Mucosa of descending colon (tissue), 3 donors: Measurements from ENCODE around the gene ENTPD6. TPM values are rescaled to one million over a fixed set of nuclear protein-coding genes. Genes with fewer than 3 reads are reported as not detected.
A peak's percentile ranks its signal among the peaks of the same experiment; 100 is the strongest.
"Not testable (repeated sequence)": the region's sequence is repeated elsewhere in the genome, so short reads cannot be mapped to it uniquely, and the experiment has no call there.

ENCODE experiments used
- ATAC-seq: fragments of 200-7000 bp; cut with Tn5 transposase; one replicate; pipeline ENCODE4 v1.9.1; 2020; ENCODE audit warnings: mild to moderate bottlenecking, moderate library complexity
- DNase-seq, 3 donors: peaks; one replicate each; pipeline ENCODE4 v3.0.0-alpha.2; 2020
- H3K36me3 ChIP-seq: fragments of 200-600 bp; one replicate; pipeline ENCODE4 v1.8.0; 2021; ENCODE audit warnings: low read depth, mild to moderate bottlenecking
- H3K4me1 ChIP-seq: fragments of 200-600 bp; one replicate; pipeline ENCODE4 v1.8.0; 2021; ENCODE audit warnings: low read depth, mild to moderate bottlenecking
- H3K4me3 ChIP-seq: fragments of 200-600 bp; one replicate; pipeline ENCODE4 v1.8.0; 2021; ENCODE audit warnings: mild to moderate bottlenecking
- H3K9me3 ChIP-seq: fragments of 200-600 bp; one replicate; pipeline ENCODE4 v1.8.0; 2021; ENCODE audit warnings: mild to moderate bottlenecking
- intact Hi-C, 2 donors: fragments of 100-400 bp; cut with DNase I in 1 of 2; cut with micrococcal nuclease in 1 of 2; formaldehyde crosslinking; loops; one replicate each; pipeline versions ENCODE4 v1.11.0 to v1.11.1; 2022; cut with DNase I, micrococcal nuclease
- total RNA-seq, 3 donors: library from RNA; stranded (reverse); fragmentation: NEBNext Ultra II Directional in 2 of 3; extraction: Animal tissue kit (Norgen Biotek cat#: 25700) in 2 of 3; gene quantifications; one replicate each; pipeline versions ENCODE4 v1.2.1 to v1.2.4, GENCODE V29; 2021 to 2023
- TF ChIP-seq, protein P1 (sequence below): fragments of 200-600 bp; IDR thresholded peaks from one replicate; pipeline ENCODE4 v1.8.0; 2022; ENCODE audit warnings: antibody characterized with exemption, mild to moderate bottlenecking
- donor health status: DM: no; HTN: no; CAD: no; lungs with moderate emphysema.
- donor health status: DM: no; HTN: no; CAD: no.
- donor health status: DM: no; HTN: yes; CAD: no.

ENTPD6 gene
- total RNA-seq, 3 donors from 2014 or later: 114 to 191 (median 140) TPM

- TF ChIP-seq, protein P1, sequence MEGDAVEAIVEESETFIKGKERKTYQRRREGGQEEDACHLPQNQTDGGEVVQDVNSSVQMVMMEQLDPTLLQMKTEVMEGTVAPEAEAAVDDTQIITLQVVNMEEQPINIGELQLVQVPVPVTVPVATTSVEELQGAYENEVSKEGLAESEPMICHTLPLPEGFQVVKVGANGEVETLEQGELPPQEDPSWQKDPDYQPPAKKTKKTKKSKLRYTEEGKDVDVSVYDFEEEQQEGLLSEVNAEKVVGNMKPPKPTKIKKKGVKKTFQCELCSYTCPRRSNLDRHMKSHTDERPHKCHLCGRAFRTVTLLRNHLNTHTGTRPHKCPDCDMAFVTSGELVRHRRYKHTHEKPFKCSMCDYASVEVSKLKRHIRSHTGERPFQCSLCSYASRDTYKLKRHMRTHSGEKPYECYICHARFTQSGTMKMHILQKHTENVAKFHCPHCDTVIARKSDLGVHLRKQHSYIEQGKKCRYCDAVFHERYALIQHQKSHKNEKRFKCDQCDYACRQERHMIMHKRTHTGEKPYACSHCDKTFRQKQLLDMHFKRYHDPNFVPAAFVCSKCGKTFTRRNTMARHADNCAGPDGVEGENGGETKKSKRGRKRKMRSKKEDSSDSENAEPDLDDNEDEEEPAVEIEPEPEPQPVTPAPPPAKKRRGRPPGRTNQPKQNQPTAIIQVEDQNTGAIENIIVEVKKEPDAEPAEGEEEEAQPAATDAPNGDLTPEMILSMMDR: peak; percentile 31
- Histone ChIP-seq H3K36me3 (no peaks in the 10 kb centered on the region), H3K4me3 (no peak overlapping the region), H3K9me3 (peaks cover 3% of the 10 kb centered on the region), H3K4me1 (no peaks in the 10 kb centered on the region)
- ATAC-seq (peak; percentile 81), DNase-seq (peak in 1 of 3 donors; percentile 59)
- intact Hi-C loops: loop anchor here (2.0 to 10.0 kb wide), 3 partner anchors 94 to 184 kb away; partner anchors contain the start of genes APMAP (in 1 of the 2) and VSX1 (in 1 of the 2)
These were observed 16.7 kb upstream of the ENTPD6 start for GRCh38 chr20:25178563-25179438.

DNA sequence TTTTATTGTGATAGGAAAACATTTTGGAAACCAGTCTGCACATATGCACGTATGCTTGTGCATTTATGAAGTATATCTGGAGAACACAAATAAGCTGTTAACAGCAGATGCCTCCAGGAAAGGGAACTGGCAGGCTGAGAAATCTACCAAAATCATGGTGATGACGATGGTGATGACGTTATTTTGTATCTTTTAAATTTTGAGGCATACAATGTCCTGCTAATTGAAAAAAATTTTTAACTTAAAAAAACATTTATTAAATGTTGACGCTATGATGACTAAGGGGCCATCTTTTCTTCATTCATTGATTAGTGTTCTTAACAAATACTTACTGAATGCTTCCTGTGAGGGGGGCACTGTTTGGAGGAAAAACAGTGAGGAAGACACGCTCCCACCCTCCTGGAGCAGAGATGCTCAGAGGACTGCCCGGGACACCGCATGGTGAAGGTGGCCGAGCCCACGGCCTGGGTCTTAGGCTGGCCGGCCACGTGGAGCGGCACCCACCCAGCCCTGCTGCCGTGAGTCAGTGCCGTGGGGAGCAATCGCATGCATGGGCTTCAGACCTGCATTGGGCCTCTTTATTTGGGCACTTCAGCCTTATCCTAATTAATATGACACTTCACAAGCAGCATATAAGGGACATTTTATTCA is 15.9 kb upstream of the ENTPD6 start:
- TF ChIP-seq, protein P1: no peak
- no peak overlapping the region for H3K4me3 ChIP-seq
- DNase-seq (no peak), ATAC-seq (no peak)
- no peaks in the 10 kb centered on the region for H3K4me1 ChIP-seq
- intact Hi-C loops: loop anchor here (2.0 to 10.0 kb wide), 3 partner anchors 95 to 185 kb away; partner anchors contain the start of genes APMAP (in 1 of the 2) and VSX1 (in 1 of the 2)
- H3K9me3 ChIP-seq: peaks cover 3% of the 10 kb centered on the region
- H3K36me3 ChIP-seq: no peaks in the 10 kb centered on the region

GRCh38 chr20:25184391-25184790 is 11.1 kb upstream of the ENTPD6 start:
- H3K9me3 ChIP-seq, intact Hi-C loops: not testable (repeated sequence)

GRCh38 chr20:25187220-25187619 is 8.3 kb upstream of the ENTPD6 start:
- DNase-seq (no peak), ATAC-seq (no peak)
- TF ChIP-seq, protein P1: no peak
- Histone ChIP-seq H3K4me1 (no peaks in the 10 kb centered on the region), H3K4me3 (no peak overlapping the region), H3K9me3 (peaks cover 3% of the 10 kb centered on the region), H3K36me3 (no peaks in the 10 kb centered on the region)
- intact Hi-C loops: no loop called here

More at GRCh38 chr20:25184391-25184790, 11.1 kb upstream of the ENTPD6 start:
- not testable (repeated sequence) for DNase-seq, ATAC-seq, H3K4me1 ChIP-seq, H3K36me3 ChIP-seq, H3K4me3 ChIP-seq

GRCh38 chr20:25187635-25188034 is 7.9 kb upstream of the ENTPD6 start:
- intact Hi-C loops: no loop called here
- TF ChIP-seq, protein P1: no peak
- no peak overlapping the region for H3K4me3 ChIP-seq
- H3K36me3 ChIP-seq: no peaks in the 10 kb centered on the region
- peaks cover 3% of the 10 kb centered on the region for H3K9me3 ChIP-seq
- DNase-seq (no peak), ATAC-seq (no peak)
- H3K4me1 ChIP-seq: no peaks in the 10 kb centered on the region

DNA sequence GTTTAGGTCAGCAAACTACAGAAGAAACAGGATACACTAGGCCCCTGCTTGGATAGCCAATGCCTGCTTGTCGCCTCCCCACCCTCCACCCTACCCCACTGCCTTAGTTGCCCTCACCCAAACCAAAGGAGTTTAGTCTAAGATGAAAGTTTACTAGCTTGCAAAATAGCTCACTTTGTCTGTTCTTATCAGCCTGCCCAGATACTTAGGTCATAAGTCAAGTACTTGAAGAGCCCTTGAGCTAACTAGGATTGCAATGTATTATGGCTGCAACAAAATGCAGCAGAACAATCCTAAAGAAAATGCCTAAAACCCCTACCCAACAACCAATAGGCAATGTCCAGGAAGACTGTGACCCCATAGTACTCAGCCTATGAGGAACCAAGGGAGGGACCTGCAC is 7.3 kb upstream of the ENTPD6 start:
- TF ChIP-seq, protein P1: no peak

More for the DNA sequence above, 7.3 kb upstream of the ENTPD6 start:
- intact Hi-C loops: no loop called here
- H3K36me3 ChIP-seq: no peaks in the 10 kb centered on the region
- H3K9me3 ChIP-seq: peaks cover 1% of the 10 kb centered on the region
- no peak overlapping the region for H3K4me3 ChIP-seq
- DNase-seq (no peak), ATAC-seq (no peak)
- H3K4me1 ChIP-seq: no peaks in the 10 kb centered on the region
